ENCODE measurements around the gene PKNOX1. TPM values are rescaled to one million over a fixed set of nuclear protein-coding genes. Genes with fewer than 3 reads are reported as not detected.
"Not testable (repeated sequence)": the region's sequence is repeated elsewhere in the genome, so short reads cannot be mapped to it uniquely, and the experiment has no call there.

PKNOX1 gene
- 10 to 100 TPM in 2 of 4 donors, 1 to 10 TPM in 2; 7.7 to 19.6 (median 9.5) TPM for total RNA-seq

- intact Hi-C loops (cut with DNase I): no loop called here
- 0% methylated on average over 4 of the region's 106 CpGs; no CpG with 5 or more reads in 1 of the 2 donors for WGBS, 2 donors
- Histone ChIP-seq H3K9me3 (no peaks in the 10 kb centered on the region), H3K4me3 (peak within 1 kb of the TSS; percentile 68 to 94 (median 88)), H3K27ac (peak within 1 kb of the TSS; percentile 98 to 100 (median 100)), H3K36me3 (no peaks in the 10 kb centered on the region), H3K27me3 (no peaks in the 10 kb centered on the region), H3K4me1 (peaks cover 0 to 36% (median 26%) of the 10 kb centered on the region in 3 donors)
- TF ChIP-seq CTCF (IDR thresholded peaks at IDR 0.05): peak in 2 of 6 experiments; percentile 4 to 9
- TF ChIP-seq POLR2A (IDR thresholded peaks at IDR 0.05): peak in 3 of 4 donors; percentile 5 to 74 (median 74)
- DNase-seq: peak; percentile 94
Measured at GRCh38 chr21:42973991-42974831, at the start of gene PKNOX1. PKNOX1 (plus strand) TSS chr21:42974562; CDS start chr21:43004382, 29,820 bp downstream.

- intact Hi-C loops (cut with DNase I): no loop called here
- Histone ChIP-seq H3K9me3 (no peaks in the 10 kb centered on the region), H3K4me1 (peaks cover 0 to 12% (median 0%) of the 10 kb centered on the region in 3 donors), H3K27me3 (no peaks in the 10 kb centered on the region), H3K4me3 (no peak within 1 kb of the TSS), H3K27ac (no peak within 1 kb of the TSS), H3K36me3 (no peaks in the 10 kb centered on the region)
- DNase-seq: no peak
- TF ChIP-seq POLR2A (IDR thresholded peaks at IDR 0.05): no peak
- no peak for TF ChIP-seq CTCF (IDR thresholded peaks at IDR 0.05)
- 62 to 65% methylated on average over 6 to 7 of the region's 29 CpGs for WGBS, 2 donors
Measured at GRCh38 chr21:42925114-42925926, 49.0 kb upstream of the PKNOX1 start, which contains the start of gene ERVH48-1. ERVH48-1 (minus strand) TSS chr21:42925630; CDS start chr21:42919006, 6,624 bp downstream.

- H3K4me1 ChIP-seq: peaks cover 0 to 24% (median 0%) of the 10 kb centered on the region in 3 donors
- H3K27ac ChIP-seq; H3K4me3 ChIP-seq; DNase-seq; H3K27me3 ChIP-seq; intact Hi-C loops (cut with DNase I); H3K9me3 ChIP-seq; H3K36me3 ChIP-seq: not testable (repeated sequence)
- 84 to 95% methylated on average over 10 to 21 of the region's 23 CpGs for WGBS, 2 donors
Measured at GRCh38 chr21:42927474-42928200, 46.7 kb upstream of the PKNOX1 start.

- Histone ChIP-seq H3K4me3 (no peak overlapping the region), H3K4me1 (peaks cover 0 to 35% (median 0%) of the 10 kb centered on the region in 3 donors), H3K36me3 (no peaks in the 10 kb centered on the region), H3K27me3 (no peaks in the 10 kb centered on the region), H3K9me3 (no peaks in the 10 kb centered on the region), H3K27ac (no peak overlapping the region)
- intact Hi-C loops (cut with DNase I): no loop called here
- 73 to 81% methylated on average over 3 of the region's 3 CpGs for WGBS, 2 donors
- no peak for DNase-seq
- no peak for TF ChIP-seq CTCF (IDR thresholded peaks at IDR 0.05)
- no peak for TF ChIP-seq POLR2A (IDR thresholded peaks at IDR 0.05)
Measured at GRCh38 chr21:42929969-42930368, 44.4 kb upstream of the PKNOX1 start.

- peaks cover 0 to 49% (median 0%) of the 10 kb centered on the region in 3 donors for H3K4me1 ChIP-seq
- WGBS, 2 donors: 86 to 88% methylated on average over 7 to 12 of the region's 13 CpGs
- DNase-seq: no peak
- H3K27me3 ChIP-seq: no peaks in the 10 kb centered on the region
- no peaks in the 10 kb centered on the region for H3K36me3 ChIP-seq
- intact Hi-C loops (cut with DNase I): no loop called here
- H3K9me3 ChIP-seq: no peaks in the 10 kb centered on the region
- no peak for TF ChIP-seq POLR2A (IDR thresholded peaks at IDR 0.05)
- no peak for TF ChIP-seq CTCF (IDR thresholded peaks at IDR 0.05)
- no peak overlapping the region for H3K4me3 ChIP-seq
- H3K27ac ChIP-seq: no peak overlapping the region
Measured at GRCh38 chr21:42931560-42932235, 42.7 kb upstream of the PKNOX1 start.

GRCh38 chr21:42932378-42933136, 41.8 kb upstream of the PKNOX1 start:
- H3K4me3 ChIP-seq; intact Hi-C loops (cut with DNase I); H3K9me3 ChIP-seq; H3K27me3 ChIP-seq; H3K36me3 ChIP-seq; DNase-seq: not testable (repeated sequence)
- 53 to 73% methylated on average over 6 to 9 of the region's 16 CpGs for WGBS, 2 donors
- Histone ChIP-seq H3K27ac (peak overlapping the region; percentile 5 to 68 (median 41)), H3K4me1 (peaks cover 0 to 49% (median 0%) of the 10 kb centered on the region in 3 donors)

Measured in esophagus squamous epithelium (tissue), 5 donors.